Activated CD8-positive, alpha-beta T cell treated with anti-CD3 and anti-CD28 coated beads for 36 hours (primary cell): ENCODE results near the gene PPP2R5D. TPM values are rescaled to one million over a fixed set of nuclear protein-coding genes. Genes with fewer than 3 reads are reported as not detected.

Experiments
- ATAC-seq: fragments of 200-7000 bp; cut with Tn5 transposase; one replicate; pipeline ENCODE4 v1.10.0; 2021; ENCODE audit warnings: mild to moderate bottlenecking, moderate library complexity
- CTCF ChIA-PET: fragments of 350-600 bp; sonication (Branson Sonifier 250); formaldehyde crosslinking; loops from one replicate; lab custom pipeline; 2021; ENCODE audit warnings: antibody characterized with exemption; lab: Charles Lee
- POLR2A ChIA-PET: fragments of 350-600 bp; sonication (Branson Sonifier 250); formaldehyde crosslinking; loops from one replicate; lab custom pipeline; 2021; ENCODE audit warnings: antibody characterized with exemption; lab: Charles Lee
- DNase-seq: peaks from one replicate; pipeline ENCODE4 v3.0.0-alpha.2; 2020
- H3K27ac Mint-ChIP-seq: one replicate; pipeline ENCODE4 v1.8.0; 2021; ENCODE audit warnings: mild to moderate bottlenecking, mixed read lengths
- H3K27me3 Mint-ChIP-seq: one replicate; pipeline ENCODE4 v1.8.0; 2021; ENCODE audit warnings: mixed read lengths
- H3K36me3 Mint-ChIP-seq: one replicate; pipeline ENCODE4 v1.8.0; 2021; ENCODE audit warnings: low read depth, mixed read lengths
- H3K4me1 Mint-ChIP-seq: one replicate; pipeline ENCODE4 v1.8.0; 2021; ENCODE audit warnings: low read depth, mixed read lengths
- H3K4me3 Mint-ChIP-seq: one replicate; pipeline ENCODE4 v1.8.0; 2021; ENCODE audit warnings: mild to moderate bottlenecking, moderate library complexity, mixed read lengths
- H3K9me3 Mint-ChIP-seq: one replicate; pipeline ENCODE4 v1.8.0; 2021; ENCODE audit warnings: mixed read lengths
- CTCF ChIP-seq: fragments of 200-600 bp; IDR thresholded peaks from one replicate; pipeline ENCODE4 v1.8.0; 2022; ENCODE audit warnings: antibody characterized with exemption, mild to moderate bottlenecking
- intact Hi-C: fragments of 100-400 bp; cut with micrococcal nuclease; formaldehyde crosslinking; loops from one replicate; pipeline ENCODE4 v1.10.0; 2022
- total RNA-seq, 2 experiments: library from RNA; stranded (reverse); gene quantifications; one replicate each; pipeline ENCODE4 v1.2.3, GENCODE V29; 2021

PPP2R5D gene
- total RNA-seq, 2 experiments from 2014 or later = 41.6 to 47.5 TPM

- Mint-ChIP-seq H3K4me1 (peaks cover 8% of the 10 kb centered on the region), H3K9me3 (no peaks in the 10 kb centered on the region), H3K27me3 (no peaks in the 10 kb centered on the region), H3K27ac (no peak overlapping the region), H3K4me3 (no peak overlapping the region), H3K36me3 (no peaks in the 10 kb centered on the region)
- DNase-seq (no peak), ATAC-seq (no peak)
- intact Hi-C loops = no loop called here
- CTCF ChIA-PET = no interaction called here
- no peak for TF ChIP-seq CTCF
- POLR2A ChIA-PET = interaction anchor here (0.6 kb wide), 1 partner anchor 8 kb away, joined by 3 read pairs; no protein-coding TSS in a partner anchor
These were observed 24.5 kb upstream of the PPP2R5D start for GRCh38 chr6:42959917-42960242.

- no peak for TF ChIP-seq CTCF
- H3K27ac Mint-ChIP-seq = no peak within 1 kb of the TSS
- POLR2A ChIA-PET = interaction anchor here (0.6 to 1.1 kb wide), 2 partner anchors 8 to 19 kb away, joined by 3 to 4 read pairs; partner anchors contain the start of gene PEX6
- no peaks in the 10 kb centered on the region for H3K27me3 Mint-ChIP-seq
- H3K4me3 Mint-ChIP-seq = peak within 1 kb of the TSS; percentile 54
- CTCF ChIA-PET = interaction anchor here (0.6 to 1.1 kb wide), 2 partner anchors 11 to 36 kb away, joined by 3 read pairs; no protein-coding TSS in a partner anchor
- peaks cover 8% of the 10 kb centered on the region for H3K4me1 Mint-ChIP-seq
- H3K36me3 Mint-ChIP-seq = peaks cover 1% of the 10 kb centered on the region
- H3K9me3 Mint-ChIP-seq = no peaks in the 10 kb centered on the region
- DNase-seq (peak; percentile 42), ATAC-seq (peak; percentile 77)
- intact Hi-C loops = no loop called here
These were observed 23.9 kb upstream of the PPP2R5D start, which contains the start of gene GNMT for GRCh38 chr6:42960243-42961019. Gene GNMT (plus strand): TSS chr6:42960754. CDS start chr6:42960768, 14 bp downstream.

- peaks cover 2% of the 10 kb centered on the region for H3K36me3 Mint-ChIP-seq
- no peak overlapping the region for H3K27ac Mint-ChIP-seq
- no peaks in the 10 kb centered on the region for H3K27me3 Mint-ChIP-seq
- no peak for ATAC-seq
- H3K4me1 Mint-ChIP-seq = peaks cover 8% of the 10 kb centered on the region
- DNase-seq = no peak
- TF ChIP-seq CTCF = no peak
- H3K4me3 Mint-ChIP-seq = peak overlapping the region; percentile 54
- POLR2A ChIA-PET = interaction anchor here (1.1 kb wide), 1 partner anchor 19 kb away, joined by 4 read pairs; the partner anchor contains the start of gene PEX6
- CTCF ChIA-PET = interaction anchor here (1.1 kb wide), 1 partner anchor 10 kb away, joined by 3 read pairs; no protein-coding TSS in a partner anchor
- H3K9me3 Mint-ChIP-seq = no peaks in the 10 kb centered on the region
- intact Hi-C loops = no loop called here
These were observed 23.3 kb upstream of the PPP2R5D start for GRCh38 chr6:42961020-42961470.

GRCh38 chr6:42962096-42962495 lies 22.3 kb upstream of the PPP2R5D start:
- Mint-ChIP-seq H3K9me3 (no peaks in the 10 kb centered on the region), H3K4me3 (no peak overlapping the region), H3K4me1 (peaks cover 8% of the 10 kb centered on the region), H3K27ac (no peak overlapping the region), H3K27me3 (no peaks in the 10 kb centered on the region), H3K36me3 (peaks cover 2% of the 10 kb centered on the region)
- ChIA-PET CTCF (interaction anchor here (1.3 kb wide), 1 partner anchor 59 kb away, joined by 4 read pairs; the partner anchor contains the start of gene RRP36), POLR2A (no interaction called here)
- ATAC-seq (no peak), DNase-seq (no peak)
- intact Hi-C loops = no loop called here
- no peak for TF ChIP-seq CTCF
